ENCODE results near the gene PPP4R3A.

GRCh38 chr14:91466192-91466591 lies 43.9 kb downstream of the PPP4R3A start:
- TF ChIP-seq CTCF (IDR thresholded peaks at IDR 0.05) (no peak), ZFX (IDR thresholded peaks at IDR 0.05; ENCODE audit: borderline replicate concordance) (no peak)

Data from 22Rv1 (cell line).